NCI-H1105 treated with DMSO at 0.1 percent for 48 hours (cell line): ENCODE measurements around the gene PRR14.
A peak's percentile ranks its signal among the peaks of the same experiment; 100 is the strongest.
"Not testable (repeated sequence)": the region's sequence is repeated elsewhere in the genome, so short reads cannot be mapped to it uniquely, and the experiment has no call there.

Experiments used
- DNase-seq: peaks from one replicate; lab custom pipeline; 2025; lab: John Stamatoyannopoulos, UW

The PRR14 gene

GRCh38 chr16:30632454-30632853 lies 18.3 kb upstream of the PRR14 start:
- not testable (repeated sequence) for DNase-seq

GRCh38 chr16:30633526-30633925 lies 17.2 kb upstream of the PRR14 start:
- DNase-seq: no peak

GRCh38 chr16:30636599-30636998 lies 14.2 kb upstream of the PRR14 start:
- no peak for DNase-seq

GRCh38 chr16:30637139-30637538 lies 13.6 kb upstream of the PRR14 start:
- DNase-seq: not testable (repeated sequence)

GRCh38 chr16:30637944-30638343 lies 12.8 kb upstream of the PRR14 start:
- peak; percentile 55 for DNase-seq

- no peak for DNase-seq
Measured at GRCh38 chr16:30641378-30641982, 9.3 kb upstream of the PRR14 start.

- DNase-seq: no peak
Measured at GRCh38 chr16:30644334-30644830, 6.4 kb upstream of the PRR14 start.

- DNase-seq: no peak
Measured at GRCh38 chr16:30645727-30646126, 5.0 kb upstream of the PRR14 start.

GRCh38 chr16:30647274-30647571 lies 3.5 kb upstream of the PRR14 start:
- DNase-seq: no peak

- no peak for DNase-seq
Measured at GRCh38 chr16:30649725-30650368, 913 bp upstream of the PRR14 start.

- DNase-seq: peak; percentile 36
Measured at GRCh38 chr16:30651124-30652004, 604 bp downstream of the PRR14 start.

- no peak for DNase-seq
Measured at GRCh38 chr16:30652005-30652296, 1.2 kb downstream of the PRR14 start.

GRCh38 chr16:30652718-30653117 lies 2.0 kb downstream of the PRR14 start:
- no peak for DNase-seq

GRCh38 chr16:30654856-30655255 lies 4.1 kb downstream of the PRR14 start:
- no peak for DNase-seq

- no peak for DNase-seq
Measured at GRCh38 chr16:30655815-30656347, 5.1 kb downstream of the PRR14 start.

- DNase-seq: no peak
Measured at GRCh38 chr16:30656388-30656787, 5.6 kb downstream of the PRR14 start.

GRCh38 chr16:30656974-30657865 lies 6.5 kb downstream of the PRR14 start:
- no peak for DNase-seq

- peak; percentile 99 for DNase-seq
Measured at GRCh38 chr16:30657866-30658730, 7.3 kb downstream of the PRR14 start, which contains the start of gene FBRS. Gene FBRS, plus strand, starts transcription at chr16:30658431. Its CDS starts 1,088 bp downstream, at chr16:30659519.

- DNase-seq: peak; percentile 93
Measured at GRCh38 chr16:30658731-30659506, 8.2 kb downstream of the PRR14 start.
